WTC11 (cell line): Measurements from ENCODE around the gene SNCAIP.

Experiments used
- ESRRA ChIP-seq: sonication (generic); formaldehyde crosslinking; IDR thresholded peaks from 2 replicates; pipeline ENCODE4 v1.8.1; 2022; ENCODE audit warnings: mild to moderate bottlenecking, missing genetic modification reagents, borderline replicate concordance
- FOXK1 ChIP-seq: sonication (generic); formaldehyde crosslinking; IDR thresholded peaks from 2 replicates; pipeline ENCODE4 v1.8.0; 2022; ENCODE audit warnings: mild to moderate bottlenecking, moderate library complexity, missing genetic modification reagents
- IRF2 ChIP-seq: sonication (generic); formaldehyde crosslinking; IDR thresholded peaks from 2 replicates; pipeline ENCODE4 v1.8.0; 2022; ENCODE audit warnings: low read depth, missing genetic modification reagents, borderline replicate concordance
- JUN ChIP-seq: sonication (generic); formaldehyde crosslinking; IDR thresholded peaks from 2 replicates; pipeline ENCODE4 v1.8.0; 2023; ENCODE audit warnings: mild to moderate bottlenecking, missing genetic modification reagents
- TEAD1 ChIP-seq: sonication (generic); formaldehyde crosslinking; IDR thresholded peaks from 2 replicates; pipeline ENCODE4 v1.8.0; 2022; ENCODE audit warnings: mild to moderate bottlenecking, missing genetic modification reagents
- ZNF121 ChIP-seq: sonication (generic); formaldehyde crosslinking; IDR thresholded peaks from 2 replicates; pipeline ENCODE4 v1.8.0; 2023; ENCODE audit warnings: missing genetic modification reagents
- TF ChIP-seq, protein P1 (sequence below): fragments of 200-600 bp; IDR thresholded peaks from 2 replicates; pipeline ENCODE4 v1.8.0; 2022; ENCODE audit warnings: antibody characterized with exemption
- TF ChIP-seq, protein P2 (sequence below): sonication (generic); formaldehyde crosslinking; IDR thresholded peaks from 2 replicates; pipeline ENCODE4 v1.8.1; 2023; ENCODE audit warnings: mild to moderate bottlenecking, missing genetic modification reagents
- TF ChIP-seq, protein P3 (sequence below): sonication (generic); formaldehyde crosslinking; conservative IDR thresholded peaks from 2 replicates; pipeline ENCODE4 v1.8.1; 2022; ENCODE audit warnings: mild to moderate bottlenecking, missing genetic modification reagents
- TF ChIP-seq, protein P4 (sequence below): sonication (generic); formaldehyde crosslinking; IDR thresholded peaks from 2 replicates; pipeline ENCODE4 v1.8.0; 2022; ENCODE audit warnings: mild to moderate bottlenecking, missing genetic modification reagents
- TF ChIP-seq, protein P5 (sequence below): sonication (generic); formaldehyde crosslinking; IDR thresholded peaks from 2 replicates; pipeline ENCODE4 v1.8.1; 2022; ENCODE audit warnings: missing genetic modification reagents, borderline replicate concordance

DNA sequence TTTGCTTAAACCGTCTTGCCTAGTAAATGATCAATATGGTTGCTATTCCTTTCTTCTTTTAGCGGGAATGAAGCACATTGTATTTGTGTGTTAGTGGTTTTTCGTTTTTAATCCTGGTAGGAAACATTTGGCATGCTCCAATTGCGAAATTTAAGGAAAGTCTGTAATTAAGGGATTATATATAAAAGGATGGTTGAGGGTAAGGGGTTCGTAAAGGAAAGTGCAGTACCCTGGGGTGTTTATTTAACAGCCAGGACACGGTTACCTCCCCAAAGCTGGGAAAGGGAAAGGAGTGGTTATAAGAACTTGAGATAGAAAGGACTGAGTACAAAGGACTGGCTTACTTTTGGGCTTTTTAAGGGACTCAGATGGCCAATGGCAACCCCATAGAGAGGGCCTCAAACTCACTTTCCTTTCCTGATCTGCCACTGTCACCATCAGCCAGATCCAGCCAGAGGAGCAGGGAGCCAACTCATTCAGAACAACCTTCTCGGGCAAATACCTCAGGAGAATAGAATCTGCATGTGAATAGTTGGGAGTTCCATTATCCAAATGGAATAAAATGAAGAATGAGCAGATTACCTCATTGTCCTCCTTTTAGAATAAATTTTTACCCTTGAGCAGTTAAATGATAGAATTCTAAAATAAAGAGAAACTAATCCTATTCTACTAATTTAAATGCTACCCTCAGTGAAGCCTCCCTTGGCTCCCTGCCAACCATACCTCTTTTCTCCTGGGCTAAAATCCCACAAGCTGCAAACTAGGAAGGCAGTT, 117.7 kb downstream of the SNCAIP start:
- TF ChIP-seq, protein P1, sequence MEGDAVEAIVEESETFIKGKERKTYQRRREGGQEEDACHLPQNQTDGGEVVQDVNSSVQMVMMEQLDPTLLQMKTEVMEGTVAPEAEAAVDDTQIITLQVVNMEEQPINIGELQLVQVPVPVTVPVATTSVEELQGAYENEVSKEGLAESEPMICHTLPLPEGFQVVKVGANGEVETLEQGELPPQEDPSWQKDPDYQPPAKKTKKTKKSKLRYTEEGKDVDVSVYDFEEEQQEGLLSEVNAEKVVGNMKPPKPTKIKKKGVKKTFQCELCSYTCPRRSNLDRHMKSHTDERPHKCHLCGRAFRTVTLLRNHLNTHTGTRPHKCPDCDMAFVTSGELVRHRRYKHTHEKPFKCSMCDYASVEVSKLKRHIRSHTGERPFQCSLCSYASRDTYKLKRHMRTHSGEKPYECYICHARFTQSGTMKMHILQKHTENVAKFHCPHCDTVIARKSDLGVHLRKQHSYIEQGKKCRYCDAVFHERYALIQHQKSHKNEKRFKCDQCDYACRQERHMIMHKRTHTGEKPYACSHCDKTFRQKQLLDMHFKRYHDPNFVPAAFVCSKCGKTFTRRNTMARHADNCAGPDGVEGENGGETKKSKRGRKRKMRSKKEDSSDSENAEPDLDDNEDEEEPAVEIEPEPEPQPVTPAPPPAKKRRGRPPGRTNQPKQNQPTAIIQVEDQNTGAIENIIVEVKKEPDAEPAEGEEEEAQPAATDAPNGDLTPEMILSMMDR = no peak
- no peak for TF ChIP-seq TEAD1 (CRISPR knock-in tag)
- TF ChIP-seq, protein P2, sequence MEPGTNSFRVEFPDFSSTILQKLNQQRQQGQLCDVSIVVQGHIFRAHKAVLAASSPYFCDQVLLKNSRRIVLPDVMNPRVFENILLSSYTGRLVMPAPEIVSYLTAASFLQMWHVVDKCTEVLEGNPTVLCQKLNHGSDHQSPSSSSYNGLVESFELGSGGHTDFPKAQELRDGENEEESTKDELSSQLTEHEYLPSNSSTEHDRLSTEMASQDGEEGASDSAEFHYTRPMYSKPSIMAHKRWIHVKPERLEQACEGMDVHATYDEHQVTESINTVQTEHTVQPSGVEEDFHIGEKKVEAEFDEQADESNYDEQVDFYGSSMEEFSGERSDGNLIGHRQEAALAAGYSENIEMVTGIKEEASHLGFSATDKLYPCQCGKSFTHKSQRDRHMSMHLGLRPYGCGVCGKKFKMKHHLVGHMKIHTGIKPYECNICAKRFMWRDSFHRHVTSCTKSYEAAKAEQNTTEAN (CRISPR knock-in tag) = no peak
- no peak for TF ChIP-seq FOXK1 (CRISPR knock-in tag)
- TF ChIP-seq ESRRA = no peak
- TF ChIP-seq ZNF121 (CRISPR knock-in tag) = no peak
- TF ChIP-seq, protein P3, sequence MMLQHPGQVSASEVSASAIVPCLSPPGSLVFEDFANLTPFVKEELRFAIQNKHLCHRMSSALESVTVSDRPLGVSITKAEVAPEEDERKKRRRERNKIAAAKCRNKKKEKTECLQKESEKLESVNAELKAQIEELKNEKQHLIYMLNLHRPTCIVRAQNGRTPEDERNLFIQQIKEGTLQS (CRISPR knock-in tag) = no peak
- TF ChIP-seq IRF2 (CRISPR knock-in tag) = no peak
- TF ChIP-seq JUN (CRISPR knock-in tag) = no peak
- TF ChIP-seq, protein P4, sequence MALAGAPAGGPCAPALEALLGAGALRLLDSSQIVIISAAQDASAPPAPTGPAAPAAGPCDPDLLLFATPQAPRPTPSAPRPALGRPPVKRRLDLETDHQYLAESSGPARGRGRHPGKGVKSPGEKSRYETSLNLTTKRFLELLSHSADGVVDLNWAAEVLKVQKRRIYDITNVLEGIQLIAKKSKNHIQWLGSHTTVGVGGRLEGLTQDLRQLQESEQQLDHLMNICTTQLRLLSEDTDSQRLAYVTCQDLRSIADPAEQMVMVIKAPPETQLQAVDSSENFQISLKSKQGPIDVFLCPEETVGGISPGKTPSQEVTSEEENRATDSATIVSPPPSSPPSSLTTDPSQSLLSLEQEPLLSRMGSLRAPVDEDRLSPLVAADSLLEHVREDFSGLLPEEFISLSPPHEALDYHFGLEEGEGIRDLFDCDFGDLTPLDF (CRISPR knock-in tag) = no peak
- TF ChIP-seq, protein P5, sequence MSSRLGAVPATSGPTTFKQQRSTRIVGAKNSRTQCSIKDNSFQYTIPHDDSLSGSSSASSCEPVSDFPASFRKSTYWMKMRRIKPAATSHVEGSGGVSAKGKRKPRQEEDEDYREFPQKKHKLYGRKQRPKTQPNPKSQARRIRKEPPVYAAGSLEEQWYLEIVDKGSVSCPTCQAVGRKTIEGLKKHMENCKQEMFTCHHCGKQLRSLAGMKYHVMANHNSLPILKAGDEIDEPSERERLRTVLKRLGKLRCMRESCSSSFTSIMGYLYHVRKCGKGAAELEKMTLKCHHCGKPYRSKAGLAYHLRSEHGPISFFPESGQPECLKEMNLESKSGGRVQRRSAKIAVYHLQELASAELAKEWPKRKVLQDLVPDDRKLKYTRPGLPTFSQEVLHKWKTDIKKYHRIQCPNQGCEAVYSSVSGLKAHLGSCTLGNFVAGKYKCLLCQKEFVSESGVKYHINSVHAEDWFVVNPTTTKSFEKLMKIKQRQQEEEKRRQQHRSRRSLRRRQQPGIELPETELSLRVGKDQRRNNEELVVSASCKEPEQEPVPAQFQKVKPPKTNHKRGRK (CRISPR knock-in tag) = no peak
